Hepatocyte (in vitro differentiated cells): ENCODE results near the gene SCTR. TPM values are rescaled to one million over a fixed set of nuclear protein-coding genes. Genes with fewer than 3 reads are reported as not detected.

Source experiments
- DNase-seq: peaks from one replicate; pipeline ENCODE4 v3.0.0-alpha.2; 2016; ENCODE audit warnings: low spot score
- H2AFZ ChIP-seq: fragments of 200-600 bp; sonication (generic); 2 replicates; pipeline ENCODE4 v1.6.0; 2016; ENCODE audit warnings: antibody characterized with exemption, mild to moderate bottlenecking
- H3K27ac ChIP-seq: fragments of 200-600 bp; sonication (generic); 2 replicates; pipeline ENCODE4 v1.5.1; 2016; ENCODE audit warnings: mild to moderate bottlenecking
- H3K27me3 ChIP-seq: fragments of 200-600 bp; sonication (generic); 2 replicates; pipeline ENCODE4 v1.6.1; 2016
- H3K36me3 ChIP-seq: fragments of 200-600 bp; sonication (generic); replicated peaks from 2 replicates; pipeline ENCODE4 v1.5.1; 2016; ENCODE audit warnings: low read depth; ENCODE audit not compliant: insufficient read depth
- H3K4me1 ChIP-seq: fragments of 200-600 bp; sonication (generic); 2 replicates; pipeline ENCODE4 v1.5.1; 2016; ENCODE audit warnings: mild to moderate bottlenecking, moderate library complexity; ENCODE audit not compliant: insufficient read depth
- H3K4me2 ChIP-seq: fragments of 200-600 bp; sonication (generic); 2 replicates; pipeline ENCODE4 v1.6.0; 2016
- H3K4me3 ChIP-seq: fragments of 200-600 bp; sonication (generic); 2 replicates; pipeline ENCODE4 v1.5.1; 2016; ENCODE audit warnings: mild to moderate bottlenecking
- H3K79me2 ChIP-seq: fragments of 200-600 bp; sonication (generic); 2 replicates; pipeline ENCODE4 v1.6.0; 2017; ENCODE audit warnings: mild to moderate bottlenecking
- H3K9me2 ChIP-seq: fragments of 200-600 bp; sonication (generic); replicated peaks from 2 replicates; pipeline ENCODE4 v1.6.0; 2017; ENCODE audit warnings: mild to moderate bottlenecking; ENCODE audit not compliant: insufficient read depth
- H3K9me3 ChIP-seq: fragments of 200-600 bp; sonication (generic); 2 replicates; pipeline ENCODE4 v1.5.1; 2016; ENCODE audit warnings: low read depth, mild to moderate bottlenecking
- H4K20me1 ChIP-seq: fragments of 200-600 bp; sonication (generic); 2 replicates; pipeline ENCODE4 v1.6.0; 2016; ENCODE audit warnings: mild to moderate bottlenecking; ENCODE audit not compliant: insufficient read depth, poor library complexity, severe bottlenecking
- EZH2 ChIP-seq: fragments of 200-600 bp; sonication (generic); IDR thresholded peaks from 2 replicates; pipeline ENCODE4 v1.6.1; 2016; ENCODE audit warnings: antibody characterized with exemption, mild to moderate bottlenecking, borderline replicate concordance
- EZH2phosphoT487 ChIP-seq: fragments of 200-600 bp; sonication (generic); IDR thresholded peaks from one replicate; pipeline ENCODE4 v1.6.1; 2018; ENCODE audit warnings: antibody characterized with exemption, mild to moderate bottlenecking, low read depth, moderate library complexity; ENCODE audit not compliant: unreplicated experiment, severe bottlenecking
- WGBS: methylation state at CpG from one replicate; pipeline ENCODE4 v1.1.6; 2016; ENCODE audit warnings: low lambda C conversion rate; ENCODE audit errors: missing lambda C conversion rate; 5-methylcytosine and 5-hydroxymethylcytosine counted together
- polyA plus RNA-seq: library from polyadenylated mRNA; unstranded; fragments of >200 nt; fragmentation: Nextera tagmentation; extraction: Ambion mirVana; gene quantifications from 2 replicates; pipeline ENCODE4 v1.2.1, GENCODE V29; 2016
- total RNA-seq: library from RNA; depleted of rRNA; stranded (reverse); fragments of >200 nt; gene quantifications from 2 replicates; pipeline ENCODE4 v1.2.3, GENCODE V29; 2014
- TF ChIP-seq, protein P1 (sequence below): fragments of 200-600 bp; sonication (generic); IDR thresholded peaks from 2 replicates; pipeline ENCODE4 v1.5.1; 2016; ENCODE audit warnings: antibody characterized with exemption, mild to moderate bottlenecking; ENCODE audit not compliant: poor library complexity

The SCTR gene
- total and polyA plus RNA-seq, 2 experiments from 2014 or later: 1.7 to 4.3 TPM

DNA sequence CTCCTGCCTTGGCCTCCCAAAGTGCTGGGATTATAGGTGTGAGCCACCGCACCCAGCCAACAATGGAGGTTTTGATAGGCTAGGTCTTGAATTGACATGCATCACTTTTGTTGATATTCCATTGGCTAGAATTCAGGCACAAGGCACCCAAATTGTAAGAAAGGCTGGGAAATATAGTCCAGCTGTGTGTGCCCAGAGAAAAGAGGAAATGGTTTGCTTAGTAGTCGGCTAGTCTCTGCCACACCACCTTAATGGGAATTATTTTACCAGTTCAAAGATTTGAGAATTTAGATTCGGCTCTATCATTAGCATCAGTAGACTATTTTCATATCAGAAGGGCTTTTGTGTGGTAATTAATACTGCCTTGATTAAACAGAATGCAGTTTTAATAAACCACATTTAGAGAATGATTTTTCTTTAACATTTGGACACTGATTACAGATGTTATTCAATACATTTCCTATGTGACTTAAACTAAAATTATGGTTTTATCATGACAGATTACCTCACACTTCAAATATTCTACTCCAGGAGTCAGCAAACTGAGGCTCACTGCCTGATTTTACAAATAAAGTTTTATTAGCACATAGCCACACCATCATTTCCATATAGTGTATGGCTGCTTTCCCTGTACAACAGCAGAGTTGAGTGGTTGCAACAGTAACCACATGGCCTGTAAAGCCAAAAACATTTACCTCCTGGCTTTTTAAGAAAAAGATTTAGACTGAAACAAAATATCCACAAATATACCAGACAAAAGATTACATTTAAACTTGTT lies 130.1 kb downstream of the SCTR start:
- peaks cover 5% of the 10 kb centered on the region for H3K4me1 ChIP-seq
- no peak overlapping the region for H2AFZ ChIP-seq
- no peak overlapping the region for H3K4me2 ChIP-seq

More for the DNA sequence above, 130.1 kb downstream of the SCTR start:
- TF ChIP-seq EZH2 (no peak), EZH2phosphoT487 (no peak)
- TF ChIP-seq, protein P1, sequence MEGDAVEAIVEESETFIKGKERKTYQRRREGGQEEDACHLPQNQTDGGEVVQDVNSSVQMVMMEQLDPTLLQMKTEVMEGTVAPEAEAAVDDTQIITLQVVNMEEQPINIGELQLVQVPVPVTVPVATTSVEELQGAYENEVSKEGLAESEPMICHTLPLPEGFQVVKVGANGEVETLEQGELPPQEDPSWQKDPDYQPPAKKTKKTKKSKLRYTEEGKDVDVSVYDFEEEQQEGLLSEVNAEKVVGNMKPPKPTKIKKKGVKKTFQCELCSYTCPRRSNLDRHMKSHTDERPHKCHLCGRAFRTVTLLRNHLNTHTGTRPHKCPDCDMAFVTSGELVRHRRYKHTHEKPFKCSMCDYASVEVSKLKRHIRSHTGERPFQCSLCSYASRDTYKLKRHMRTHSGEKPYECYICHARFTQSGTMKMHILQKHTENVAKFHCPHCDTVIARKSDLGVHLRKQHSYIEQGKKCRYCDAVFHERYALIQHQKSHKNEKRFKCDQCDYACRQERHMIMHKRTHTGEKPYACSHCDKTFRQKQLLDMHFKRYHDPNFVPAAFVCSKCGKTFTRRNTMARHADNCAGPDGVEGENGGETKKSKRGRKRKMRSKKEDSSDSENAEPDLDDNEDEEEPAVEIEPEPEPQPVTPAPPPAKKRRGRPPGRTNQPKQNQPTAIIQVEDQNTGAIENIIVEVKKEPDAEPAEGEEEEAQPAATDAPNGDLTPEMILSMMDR: no peak
- 91% methylated on average over 3 of the region's 3 CpGs for WGBS
- no peaks in the 10 kb centered on the region for H4K20me1 ChIP-seq
- no peaks in the 10 kb centered on the region for H3K36me3 ChIP-seq
- no peak overlapping the region for H3K27ac ChIP-seq
- DNase-seq: no peak
- H3K79me2 ChIP-seq: no peaks in the 10 kb centered on the region
- H3K4me3 ChIP-seq: no peak overlapping the region
- no peaks in the 10 kb centered on the region for H3K9me3 ChIP-seq
- H3K9me2 ChIP-seq: no peaks in the 10 kb centered on the region
- no peaks in the 10 kb centered on the region for H3K27me3 ChIP-seq

Other genes with a start within 250 kb of the SCTR start
- gene C2orf76, start 157.6 kb downstream of the SCTR start, total RNA-seq: 11.3 and 16.6 TPM in 2 replicates
- gene C2orf76, start 157.6 kb downstream of the SCTR start, polyA plus RNA-seq: 17.6 and 18.3 TPM in 2 replicates
- 272 TPM in 2 replicates for gene DBI, start 157.5 kb downstream of the SCTR start, total RNA-seq
- gene DBI, start 157.5 kb downstream of the SCTR start, polyA plus RNA-seq: 675 and 755 TPM in 2 replicates
- gene TMEM37, start 92.6 kb downstream of the SCTR start, total RNA-seq: 52.6 TPM in 2 replicates
- gene TMEM37, start 92.6 kb downstream of the SCTR start, polyA plus RNA-seq: 89.9 and 123 TPM in 2 replicates
- 3.4 and 8.1 TPM in 2 replicates for gene CFAP221, start 20.0 kb upstream of the SCTR start, total RNA-seq
- gene CFAP221, start 20.0 kb upstream of the SCTR start, polyA plus RNA-seq: 3.3 and 3.5 TPM in 2 replicates
- gene TMEM177, start 154.7 kb upstream of the SCTR start, total RNA-seq: 27.5 and 29.4 TPM in 2 replicates
- gene TMEM177, start 154.7 kb upstream of the SCTR start, polyA plus RNA-seq: 28.8 and 43.8 TPM in 2 replicates
- gene PTPN4, start 235.4 kb upstream of the SCTR start, total RNA-seq: 15.5 and 26.4 TPM in 2 replicates
- 9.2 and 21.8 TPM in 2 replicates for gene PTPN4, start 235.4 kb upstream of the SCTR start, polyA plus RNA-seq